HS-27A (cell line): ENCODE results near the gene ADGRL4.
"Not testable (repeated sequence)": the region's sequence is repeated elsewhere in the genome, so short reads cannot be mapped to it uniquely, and the experiment has no call there.

ENCODE experiments used
- DNase-seq: peaks from one replicate; pipeline ENCODE4 v3.0.0-alpha.2; 2012; ENCODE audit warnings: low read depth, missing footprints

Gene ADGRL4

DNA sequence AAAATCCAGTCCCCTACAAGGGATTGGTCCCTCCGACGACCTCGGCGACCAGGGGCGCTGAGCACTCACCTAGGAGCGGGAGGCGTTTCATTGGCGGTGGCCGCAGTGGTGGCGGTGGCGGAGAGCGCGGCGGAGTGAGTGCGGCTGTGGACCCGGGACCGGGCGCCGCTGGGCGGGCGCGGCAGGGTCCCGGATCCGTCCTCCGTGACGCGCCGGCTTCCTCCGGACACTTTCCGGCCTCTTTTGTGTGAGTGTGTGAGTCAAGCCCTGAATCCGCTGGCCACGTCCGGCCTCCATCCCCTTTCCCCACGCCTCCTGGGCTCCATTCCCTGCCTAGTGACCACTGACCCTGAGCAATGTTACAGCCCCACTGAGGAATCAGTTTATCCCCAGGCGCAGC is at the start of gene ADGRL4:
Gene ADGRL4 (minus strand): TSS at position 167 of the 400 bp plus-strand sequence. CDS start 76 bp downstream, at position 91.
- DNase-seq = no peak

DNA sequence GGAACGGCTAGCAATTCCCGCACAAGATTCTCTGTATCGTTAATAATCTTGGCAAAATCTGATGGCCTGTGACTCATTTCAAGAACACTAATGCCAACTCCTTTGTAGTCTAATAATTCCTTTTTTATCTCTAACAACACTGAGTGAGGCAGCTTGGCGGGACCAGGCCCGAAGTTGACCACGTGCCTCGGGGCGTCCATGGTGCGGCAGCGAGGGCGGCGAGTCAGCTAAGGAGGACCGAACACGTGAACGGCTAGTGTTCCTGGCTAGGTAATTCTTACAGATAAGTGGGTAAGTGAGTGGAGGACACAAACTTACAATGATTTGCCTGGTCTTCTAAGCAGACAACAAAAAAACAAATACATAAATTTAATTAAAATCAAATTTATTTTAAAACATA is 49.3 kb upstream of the ADGRL4 start:
- DNase-seq = no peak

DNA sequence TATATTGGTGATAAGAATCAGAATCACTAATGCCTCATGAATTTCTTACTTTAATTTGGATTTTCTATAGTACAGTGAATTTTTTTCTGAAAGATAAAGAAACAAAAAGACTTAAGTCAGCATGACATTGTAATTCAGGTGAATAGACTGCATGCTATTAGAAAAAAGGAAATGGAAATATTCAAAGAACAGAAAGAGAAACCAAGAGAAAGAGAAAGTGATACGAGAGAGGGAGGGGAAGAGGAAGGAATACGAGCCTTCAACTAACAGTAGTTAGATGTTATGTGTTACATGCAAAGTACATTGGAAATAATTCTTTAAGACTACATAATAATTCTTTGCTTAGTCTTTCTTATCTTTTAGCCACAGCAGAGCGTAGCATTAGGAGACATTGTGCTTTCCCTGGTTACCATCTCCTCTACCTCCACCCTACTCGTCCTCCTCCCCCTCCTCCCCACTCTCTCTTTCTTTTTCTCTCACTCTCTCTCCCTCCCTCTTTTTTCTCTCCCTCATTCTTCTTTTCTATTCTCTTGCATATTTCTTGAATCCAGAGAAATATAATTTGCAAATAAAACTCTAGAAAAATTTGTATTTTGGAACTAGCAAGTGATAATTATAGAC is 46.4 kb upstream of the ADGRL4 start:
- no peak for DNase-seq

DNA sequence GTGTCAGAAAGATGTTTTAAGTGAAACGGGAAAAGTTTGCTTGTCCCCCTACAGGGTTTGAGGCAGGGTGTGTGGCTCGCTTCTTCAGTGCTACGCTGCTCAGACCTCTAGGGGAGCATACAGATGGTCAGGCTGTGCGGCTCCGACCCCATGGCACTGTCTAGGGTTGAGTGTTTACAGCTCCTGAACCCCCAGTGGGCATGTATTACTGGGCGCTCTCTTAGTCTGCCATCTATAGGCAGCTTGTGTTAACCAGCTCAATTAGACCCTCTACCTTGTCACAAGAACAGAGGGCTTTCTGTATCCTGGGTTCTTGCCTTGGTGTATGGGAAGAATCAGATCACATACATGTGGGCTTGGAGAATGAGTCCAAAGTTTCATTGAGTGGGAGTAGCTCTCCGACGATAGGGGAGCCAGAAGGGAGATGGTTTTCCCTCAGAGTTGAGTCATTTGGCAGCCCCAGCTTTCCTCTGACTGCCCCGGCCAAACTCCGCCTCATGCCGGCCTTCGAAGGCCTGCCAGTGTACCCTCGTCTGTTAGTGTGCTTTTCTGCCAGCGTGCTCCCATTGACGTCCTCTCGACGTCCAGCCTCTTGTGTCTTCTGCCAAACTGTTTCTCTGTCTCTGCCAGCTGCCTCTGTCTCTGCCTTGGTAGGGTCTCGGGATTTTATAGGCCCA is 38.6 kb upstream of the ADGRL4 start:
- DNase-seq = no peak

DNA sequence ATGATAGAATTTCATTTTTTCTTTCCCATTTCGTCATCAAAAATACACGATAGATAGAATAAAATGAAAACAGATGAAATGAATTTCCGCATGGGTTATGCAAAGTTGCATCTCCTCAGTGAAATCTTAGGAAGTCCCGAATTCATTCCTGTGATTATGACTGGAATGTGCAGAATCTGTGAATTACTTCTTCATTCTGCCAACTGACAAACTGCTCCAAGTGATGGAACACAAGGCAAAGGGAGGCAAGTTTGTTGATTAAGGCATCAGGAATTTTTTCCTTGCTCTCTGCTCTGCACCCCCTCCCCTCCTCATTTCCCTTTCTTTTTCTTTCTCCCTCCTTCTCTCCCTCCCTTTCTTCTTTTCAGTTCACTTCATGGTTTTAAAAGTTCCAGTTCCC is 37.0 kb upstream of the ADGRL4 start:
- peak; percentile 66 for DNase-seq

DNA sequence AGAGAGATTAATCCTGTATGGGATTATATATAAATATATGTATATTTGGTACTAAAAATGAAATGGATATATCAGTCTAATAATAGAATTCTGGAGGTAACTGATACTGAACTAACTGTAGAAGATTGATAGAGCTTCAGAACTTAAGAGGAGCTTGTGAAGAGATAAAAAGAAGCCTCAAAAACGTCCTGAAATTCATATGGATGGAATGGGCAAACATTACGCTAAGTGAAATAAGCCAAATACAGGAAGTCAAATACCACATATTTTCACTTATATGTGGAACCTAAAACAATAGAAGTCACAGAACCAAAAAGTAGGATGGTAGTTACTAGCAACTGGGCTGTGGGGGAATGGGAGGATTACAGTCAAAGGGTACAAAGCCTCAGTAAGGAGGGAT is 36.0 kb upstream of the ADGRL4 start:
- no peak for DNase-seq

DNA sequence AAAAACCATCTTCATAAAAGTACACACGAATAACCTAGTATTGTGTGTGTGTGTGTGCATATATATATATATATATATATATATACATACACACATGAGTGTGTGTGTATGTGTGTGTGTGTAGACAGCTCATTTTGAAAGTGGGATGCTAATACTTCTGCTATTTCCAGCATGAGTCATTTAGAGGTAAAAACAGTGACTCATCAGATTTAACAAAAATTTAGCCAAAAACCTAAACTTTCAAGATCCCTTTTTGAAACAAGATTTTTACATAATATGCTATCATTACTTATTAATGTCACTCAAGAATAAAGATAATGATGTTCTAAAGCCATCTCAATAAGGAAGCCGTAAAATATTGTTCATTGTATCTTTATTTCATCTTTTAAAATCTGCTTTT is 35.6 kb upstream of the ADGRL4 start:
- DNase-seq = peak; percentile 53

DNA sequence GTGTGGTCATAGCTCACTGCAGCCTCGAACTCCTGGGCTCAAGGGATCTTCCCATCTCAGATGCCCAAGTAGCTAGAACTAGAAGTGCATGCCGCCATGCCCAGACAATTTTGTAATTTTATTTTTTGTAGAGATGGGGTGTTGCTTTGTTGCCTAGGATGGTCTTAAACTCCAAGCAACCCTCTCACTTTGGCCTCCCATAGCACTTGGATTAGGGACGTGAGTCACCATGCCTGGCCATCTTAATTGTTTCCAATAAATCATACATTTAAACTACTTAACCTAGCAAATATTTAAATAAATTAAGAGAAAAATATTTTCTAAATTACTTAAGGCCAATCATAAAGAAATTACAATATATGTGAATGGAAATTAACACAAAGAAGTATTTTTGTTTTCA is 35.1 kb upstream of the ADGRL4 start:
- peak; percentile 33 for DNase-seq

DNA sequence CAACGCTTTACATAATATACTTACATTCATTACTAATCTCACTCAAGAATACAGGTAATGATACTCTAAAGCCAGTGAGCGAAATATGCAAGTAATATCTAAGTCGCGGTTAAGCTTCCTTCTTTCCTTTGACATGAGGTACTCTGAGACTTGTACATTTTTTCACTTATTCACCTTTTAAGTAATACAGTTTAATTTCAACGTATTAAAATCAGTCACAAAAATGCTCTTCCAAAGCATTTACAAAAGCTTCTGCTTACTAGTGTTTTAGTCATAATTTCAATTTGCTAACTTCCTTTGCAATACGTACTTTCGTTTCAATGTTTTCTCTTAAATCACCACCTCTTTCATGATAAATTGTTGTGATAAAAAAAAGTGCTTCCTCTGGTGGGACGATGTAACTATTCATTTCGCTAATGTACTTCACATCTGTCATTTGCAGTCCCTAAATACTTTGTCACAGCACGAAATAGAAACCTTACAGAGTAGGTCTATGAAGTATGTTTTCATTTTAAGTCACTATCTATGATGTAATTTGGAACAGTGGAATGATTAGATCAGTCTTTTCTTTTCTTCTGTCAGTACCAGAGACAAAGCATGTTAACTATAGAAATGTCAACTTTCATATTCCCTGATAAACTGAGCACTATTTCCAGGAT is 34.0 kb upstream of the ADGRL4 start:
- DNase-seq = no peak

DNA sequence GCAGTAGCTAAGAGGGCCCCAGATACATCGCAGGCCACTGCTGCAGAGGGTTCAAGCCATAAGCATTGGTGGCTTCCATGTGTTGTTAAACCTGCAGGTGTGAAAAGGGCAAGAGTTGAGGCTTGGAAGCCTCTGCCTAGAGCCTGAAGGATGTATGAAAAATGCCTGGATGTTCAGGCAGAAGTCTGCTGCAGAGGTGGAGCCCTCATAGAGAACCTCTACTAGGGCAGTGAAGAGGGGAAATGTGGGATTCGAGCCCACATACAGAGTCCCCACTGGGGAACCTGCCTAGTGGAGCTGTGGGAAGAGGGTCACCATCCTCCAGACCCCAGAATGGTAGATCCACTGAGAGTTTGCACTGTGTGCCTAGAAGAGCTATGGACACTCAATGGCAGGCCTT is 30.6 kb upstream of the ADGRL4 start:
- no peak for DNase-seq

DNA sequence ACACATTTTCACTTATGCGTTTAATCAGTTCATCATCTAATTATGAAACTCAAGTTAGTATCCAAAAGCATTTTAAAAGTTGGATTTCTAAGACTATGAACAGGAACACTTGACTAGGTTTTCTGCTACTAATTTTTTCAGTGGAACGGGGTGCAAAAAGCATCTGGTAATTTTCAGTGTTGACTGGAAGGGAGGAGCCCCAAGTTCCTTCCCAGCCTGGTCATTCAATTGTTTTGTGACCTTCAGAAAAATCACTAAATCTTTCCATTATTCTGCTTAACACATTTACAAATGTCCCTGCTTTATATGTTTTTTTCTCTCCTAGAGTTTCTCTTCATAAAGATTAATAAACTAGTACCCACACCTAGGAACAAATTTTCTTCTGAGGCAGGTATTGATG is 6.0 kb upstream of the ADGRL4 start:
- no peak for DNase-seq

DNA sequence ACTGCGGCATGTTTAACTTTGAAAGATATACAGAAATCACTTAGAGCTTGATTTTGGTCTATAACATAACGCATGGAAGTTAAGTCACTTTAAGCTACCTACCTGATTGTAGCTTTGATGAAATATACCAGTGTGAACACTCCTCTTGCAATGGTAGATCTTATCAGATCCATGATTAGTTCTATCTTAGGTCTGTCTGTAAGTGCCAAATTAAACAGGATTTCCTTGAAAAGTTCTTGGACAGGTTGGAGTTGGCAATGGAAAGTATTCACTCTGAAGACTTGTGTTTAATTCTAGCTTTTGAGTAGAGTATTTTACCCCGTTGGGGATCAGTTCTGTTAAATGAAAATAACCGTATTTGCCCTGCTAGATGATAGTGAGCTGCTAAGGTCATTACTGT is 4.1 kb upstream of the ADGRL4 start:
- DNase-seq = no peak

DNA sequence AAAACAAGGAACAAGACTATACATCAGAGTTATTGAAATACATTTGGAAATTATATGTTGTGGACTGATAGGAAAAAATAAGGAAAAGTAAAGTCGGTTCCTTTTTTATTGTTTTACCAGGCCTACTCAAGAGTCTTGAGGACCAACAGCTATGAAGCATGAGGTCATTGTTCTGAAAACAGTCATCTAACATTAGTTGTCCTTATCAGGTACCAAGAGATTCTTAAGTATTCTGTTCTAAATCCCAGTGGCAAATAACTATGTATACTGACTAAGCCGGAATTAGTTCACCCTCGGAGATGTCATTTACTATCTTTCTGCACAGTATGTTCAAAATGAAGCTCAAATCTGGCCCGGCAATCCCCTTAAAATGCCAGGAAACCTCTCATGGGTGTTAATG is 585 bp downstream of the ADGRL4 start:
- no peak for DNase-seq

DNA sequence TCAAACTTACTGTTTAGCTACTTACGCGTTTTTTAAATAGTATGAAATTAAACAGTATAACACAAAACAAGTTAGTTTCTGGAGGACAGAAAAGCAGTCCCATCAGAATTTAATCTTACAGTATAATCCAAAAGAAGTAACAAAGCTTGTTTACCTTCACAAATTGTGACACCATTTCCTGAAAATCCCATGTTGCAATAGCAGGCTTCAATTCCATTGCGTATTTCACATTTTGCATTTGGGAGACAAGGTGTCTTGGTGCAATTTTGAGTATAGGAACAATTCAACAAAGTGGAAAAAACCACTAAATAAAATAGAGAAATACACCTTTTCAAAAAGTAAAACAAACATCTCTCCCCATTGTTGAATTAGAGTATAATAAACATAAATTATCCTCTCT is 1.6 kb downstream of the ADGRL4 start:
- no peak for DNase-seq

DNA sequence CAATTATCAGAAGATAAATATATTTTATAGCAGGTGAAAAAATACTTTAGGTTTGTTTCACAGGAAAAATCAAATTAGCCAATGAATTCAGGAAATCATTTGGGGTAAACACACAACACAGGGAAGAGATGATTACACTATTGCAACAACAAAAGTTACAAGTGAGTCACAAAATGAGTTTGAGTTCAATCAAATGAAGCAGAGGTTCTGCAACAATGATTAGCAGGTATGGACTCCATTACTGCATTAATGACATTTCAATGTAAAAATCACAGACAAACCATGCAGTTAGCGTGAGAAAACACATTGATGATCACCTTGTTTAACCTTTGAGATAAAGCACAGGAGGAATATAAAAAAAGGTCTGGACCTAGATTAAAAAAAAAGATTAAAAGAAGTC is 9.7 kb downstream of the ADGRL4 start:
- DNase-seq = no peak

DNA sequence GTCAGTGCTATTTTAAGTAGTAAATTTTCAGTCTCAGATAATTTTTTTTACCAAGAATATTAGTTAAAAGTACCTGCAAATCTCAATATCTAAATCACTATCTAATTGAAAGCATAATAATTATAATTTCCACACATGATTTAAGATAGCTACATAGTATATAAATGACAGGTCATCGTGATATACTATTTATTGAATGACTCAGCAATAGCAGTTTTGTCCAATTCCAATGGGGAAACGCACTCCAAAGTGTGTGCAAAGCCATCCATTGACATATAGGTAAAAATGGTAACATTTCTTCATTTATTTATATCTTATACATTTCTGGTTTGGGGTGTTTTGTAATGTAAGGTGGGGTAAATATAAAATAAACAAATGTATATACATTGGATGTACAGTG is 19.5 kb downstream of the ADGRL4 start:
- DNase-seq = no peak

DNA sequence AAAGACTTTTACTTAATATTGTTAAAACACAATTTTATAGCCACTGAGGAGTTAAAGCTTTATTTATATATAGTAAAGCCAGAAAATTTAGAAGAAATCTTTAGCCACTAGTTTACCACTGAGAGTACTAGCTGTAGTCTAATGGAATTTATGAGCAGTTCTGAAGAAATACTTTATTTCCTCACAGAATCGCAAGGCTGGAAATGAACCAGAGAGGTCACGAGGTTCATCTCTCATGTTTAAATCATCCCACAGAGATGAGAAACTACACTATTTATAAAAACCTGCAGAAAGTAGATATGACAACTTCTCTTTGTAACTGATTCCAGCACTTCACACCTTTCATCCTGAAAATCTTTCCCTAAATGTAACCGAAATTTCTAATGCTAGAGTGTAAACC is 26.0 kb downstream of the ADGRL4 start:
- DNase-seq = no peak

DNA sequence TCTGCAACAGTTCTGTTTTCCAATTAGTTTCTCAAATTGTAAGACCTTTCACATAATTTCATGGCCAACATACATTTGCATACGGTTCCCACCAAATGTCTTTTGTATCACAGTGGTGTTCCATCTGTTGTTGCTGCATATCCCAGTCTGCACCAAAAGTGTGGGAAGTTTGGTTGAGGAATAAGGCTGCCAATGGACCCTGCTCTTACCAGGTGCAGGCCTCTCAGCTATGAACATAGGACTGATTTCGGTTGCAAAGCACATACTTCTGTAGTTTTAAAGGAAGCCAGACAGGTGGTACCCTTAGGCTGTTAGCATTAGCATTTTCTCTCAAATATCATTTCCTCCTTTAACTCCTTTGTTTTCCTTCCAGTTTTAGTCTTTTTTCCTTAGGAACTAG is 33.8 kb downstream of the ADGRL4 start:
- DNase-seq = no peak

DNA sequence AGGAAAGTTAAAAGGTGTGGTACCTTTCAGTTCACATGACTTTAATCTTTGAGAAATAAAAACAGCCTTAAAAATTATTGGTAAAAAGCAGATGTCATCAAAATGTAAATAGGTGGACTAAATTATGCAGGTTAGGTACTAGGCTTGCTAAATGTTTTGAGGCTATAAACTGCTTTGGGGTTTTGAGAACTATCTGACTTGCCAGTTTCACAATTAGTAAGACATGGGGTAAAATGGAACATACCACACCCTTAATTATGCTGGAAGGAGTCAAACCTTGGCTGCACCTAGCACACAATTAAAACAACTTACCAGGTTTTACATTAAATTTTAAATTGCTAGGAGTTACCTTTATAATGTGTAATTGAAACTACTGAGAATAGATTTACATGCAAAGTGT is 39.4 kb downstream of the ADGRL4 start:
- DNase-seq = not testable (repeated sequence)

DNA sequence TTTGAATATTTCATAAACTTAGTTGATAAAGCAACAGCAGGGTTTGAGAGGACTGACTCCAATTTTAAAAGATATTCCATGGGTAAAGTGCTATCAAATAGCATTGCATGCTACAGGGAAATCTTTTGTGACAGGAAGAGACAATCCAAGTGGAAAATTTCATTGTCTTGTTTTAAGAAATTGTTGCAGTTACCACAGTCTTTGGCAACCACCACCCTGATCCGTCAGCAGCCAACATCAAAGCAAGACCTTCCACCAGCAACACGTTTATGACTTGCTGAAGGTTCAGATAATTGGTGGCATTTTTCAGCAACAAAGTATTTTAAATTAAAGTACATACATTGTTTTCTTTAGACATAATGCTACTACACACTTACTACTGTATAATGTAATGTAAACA is 47.8 kb downstream of the ADGRL4 start:
- no peak for DNase-seq

DNA sequence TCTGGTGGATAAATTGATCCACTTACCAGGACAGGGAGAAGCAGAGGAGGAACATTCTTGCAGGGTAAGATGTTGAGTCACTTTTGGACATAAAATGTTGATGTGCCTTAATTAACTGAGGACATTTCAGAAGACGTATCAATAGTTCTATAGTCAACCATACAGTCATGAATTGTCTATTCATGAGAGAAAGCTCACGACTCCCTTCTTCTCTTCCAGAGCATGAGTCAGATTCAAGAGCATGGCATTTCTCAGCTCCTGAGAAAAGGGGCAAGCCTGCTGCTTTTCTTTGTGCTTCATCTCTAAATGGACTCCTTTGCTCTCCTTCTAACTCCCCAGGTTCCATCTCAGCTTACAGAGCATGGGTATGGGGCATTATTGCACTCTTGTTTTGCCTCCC is 55.7 kb downstream of the ADGRL4 start:
- no peak for DNase-seq

DNA sequence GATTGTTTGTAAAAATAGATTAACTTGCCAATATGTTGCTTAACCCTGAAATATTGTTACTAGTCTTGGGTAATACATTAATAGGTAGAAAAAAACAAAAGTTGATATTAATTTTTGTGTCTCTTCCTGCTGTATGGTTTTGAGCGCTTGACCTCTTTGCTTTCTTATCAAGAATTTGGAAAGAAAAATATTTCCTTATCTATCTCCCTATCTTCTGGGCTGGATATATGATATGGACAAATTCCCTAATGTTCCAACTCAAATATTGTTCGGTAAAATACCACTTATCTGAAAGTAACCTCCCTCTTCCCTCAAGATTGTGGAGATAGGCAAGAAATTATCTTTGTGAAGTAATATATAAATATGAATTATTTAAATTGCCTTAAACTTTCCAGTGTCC is 57.3 kb downstream of the ADGRL4 start:
- DNase-seq = no peak

DNA sequence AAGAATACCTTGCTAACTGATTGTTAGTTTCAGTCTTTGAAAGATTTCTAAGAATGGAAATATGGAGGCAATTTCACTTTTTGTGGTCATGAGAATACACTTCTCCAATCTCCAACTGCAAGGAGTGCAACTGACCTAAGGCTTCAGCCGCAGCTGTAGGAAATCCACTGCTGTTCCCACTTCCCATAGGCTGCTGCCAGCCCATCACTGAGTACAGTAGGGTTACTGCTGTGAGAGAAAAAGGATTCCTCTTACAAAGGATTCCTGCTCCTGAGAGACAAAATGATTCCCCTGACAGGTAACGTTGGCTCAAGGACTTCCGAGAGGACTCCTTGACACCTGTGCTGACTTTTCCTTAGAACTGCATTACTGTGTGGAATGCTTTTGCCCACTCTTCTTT is 87.4 kb downstream of the ADGRL4 start:
- DNase-seq = no peak

DNA sequence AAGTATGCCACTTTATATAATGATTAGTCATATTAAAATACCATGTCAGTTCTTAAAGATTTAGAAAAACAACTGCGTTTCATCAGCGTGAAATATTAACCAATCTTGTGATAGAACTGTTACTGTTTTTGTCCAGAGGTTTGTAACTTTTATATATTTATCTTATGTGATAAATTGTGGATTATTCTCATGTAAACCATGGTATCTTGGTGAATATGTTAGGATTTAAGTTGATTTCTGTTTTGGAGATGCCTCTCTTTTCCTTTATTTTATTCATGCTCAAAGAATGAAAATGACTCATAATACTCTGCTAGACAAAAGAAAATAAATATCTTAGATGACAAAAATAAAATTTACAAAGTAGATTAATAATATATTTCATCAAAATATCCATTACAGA is 88.4 kb downstream of the ADGRL4 start:
- peak; percentile 20 for DNase-seq
